Cardiac muscle cell (in vitro differentiated cells and primary cell): ENCODE data around the gene DST. TPM values are rescaled to one million over a fixed set of nuclear protein-coding genes. Genes with fewer than 3 reads are reported as not detected.

ENCODE experiments used
- DNase-seq, 2 donors: peaks; one replicate each; pipeline versions ENCODE4 v3.0.0 to v3.0.0-alpha.2; 2010 to 2017; ENCODE audit warnings: low read depth in 1 of 2, low spot score in 1 of 2
- H3K27ac ChIP-seq: fragments of 200-600 bp; sonication (generic); 2 replicates; pipeline ENCODE4 v1.5.1; 2016
- H3K27me3 ChIP-seq: fragments of 200-600 bp; sonication (generic); 2 replicates; pipeline ENCODE4 v1.6.0; 2016; ENCODE audit warnings: control low read depth
- H3K36me3 ChIP-seq: fragments of 200-600 bp; sonication (generic); 2 replicates; pipeline ENCODE4 v1.5.1; 2016; ENCODE audit warnings: control low read depth
- H3K4me1 ChIP-seq: fragments of 200-600 bp; sonication (generic); 2 replicates; pipeline ENCODE4 v1.8.1; 2017; ENCODE audit warnings: low read depth, mild to moderate bottlenecking, mixed run types
- H3K4me3 ChIP-seq: fragments of 200-600 bp; sonication (generic); 2 replicates; pipeline ENCODE4 v1.5.1; 2016; ENCODE audit warnings: mild to moderate bottlenecking
- H3K9me3 ChIP-seq: fragments of 200-600 bp; sonication (generic); 2 replicates; pipeline ENCODE4 v1.5.1; 2017; ENCODE audit warnings: low read depth, mild to moderate bottlenecking, control low read depth
- polyA plus RNA-seq: library from polyadenylated mRNA; unstranded; fragments of >200 nt; fragmentation: Nextera tagmentation; extraction: Ambion mirVana; gene quantifications from 2 replicates; pipeline ENCODE4 v1.2.1, GENCODE V29; 2016
- total RNA-seq: library from RNA; depleted of rRNA; stranded (reverse); fragments of >200 nt; gene quantifications from 2 replicates; pipeline ENCODE4 v1.2.3, GENCODE V29; 2016
- TF ChIP-seq, protein P1 (sequence below): IDR thresholded peaks from 2 replicates; pipeline ENCODE4 v1.5.1; 2012; ENCODE audit warnings: low read depth, mild to moderate bottlenecking, low read length

Gene DST
- total and polyA plus RNA-seq, 2 experiments from 2014 or later = 31.7 to 82.1 TPM

DNA sequence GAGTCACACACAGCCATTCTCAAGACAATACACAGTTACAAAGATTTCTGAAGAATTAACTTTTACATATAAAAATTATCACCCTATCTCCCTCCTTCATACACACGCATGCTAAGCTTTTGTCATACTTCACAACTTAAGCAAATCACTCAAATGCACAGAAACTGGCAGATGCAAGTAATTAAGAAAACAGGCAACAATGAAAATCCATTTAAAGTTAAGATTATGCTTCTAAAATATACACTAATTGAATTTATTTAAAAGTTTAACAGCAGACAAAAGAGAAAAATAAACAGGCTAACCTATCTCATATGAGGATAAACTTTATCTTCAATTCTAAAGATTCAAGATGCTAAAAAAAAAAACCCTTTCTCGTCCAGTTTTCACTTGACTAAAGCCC, 68.4 kb downstream of the DST start:
- no peak for DNase-seq
- Histone ChIP-seq H3K27ac (no peak overlapping the region), H3K4me1 (peaks cover 17% of the 10 kb centered on the region), H3K4me3 (no peak overlapping the region), H3K36me3 (no peaks in the 10 kb centered on the region), H3K27me3 (no peaks in the 10 kb centered on the region), H3K9me3 (no peaks in the 10 kb centered on the region)
- TF ChIP-seq, protein P1, sequence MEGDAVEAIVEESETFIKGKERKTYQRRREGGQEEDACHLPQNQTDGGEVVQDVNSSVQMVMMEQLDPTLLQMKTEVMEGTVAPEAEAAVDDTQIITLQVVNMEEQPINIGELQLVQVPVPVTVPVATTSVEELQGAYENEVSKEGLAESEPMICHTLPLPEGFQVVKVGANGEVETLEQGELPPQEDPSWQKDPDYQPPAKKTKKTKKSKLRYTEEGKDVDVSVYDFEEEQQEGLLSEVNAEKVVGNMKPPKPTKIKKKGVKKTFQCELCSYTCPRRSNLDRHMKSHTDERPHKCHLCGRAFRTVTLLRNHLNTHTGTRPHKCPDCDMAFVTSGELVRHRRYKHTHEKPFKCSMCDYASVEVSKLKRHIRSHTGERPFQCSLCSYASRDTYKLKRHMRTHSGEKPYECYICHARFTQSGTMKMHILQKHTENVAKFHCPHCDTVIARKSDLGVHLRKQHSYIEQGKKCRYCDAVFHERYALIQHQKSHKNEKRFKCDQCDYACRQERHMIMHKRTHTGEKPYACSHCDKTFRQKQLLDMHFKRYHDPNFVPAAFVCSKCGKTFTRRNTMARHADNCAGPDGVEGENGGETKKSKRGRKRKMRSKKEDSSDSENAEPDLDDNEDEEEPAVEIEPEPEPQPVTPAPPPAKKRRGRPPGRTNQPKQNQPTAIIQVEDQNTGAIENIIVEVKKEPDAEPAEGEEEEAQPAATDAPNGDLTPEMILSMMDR = no peak

DNA sequence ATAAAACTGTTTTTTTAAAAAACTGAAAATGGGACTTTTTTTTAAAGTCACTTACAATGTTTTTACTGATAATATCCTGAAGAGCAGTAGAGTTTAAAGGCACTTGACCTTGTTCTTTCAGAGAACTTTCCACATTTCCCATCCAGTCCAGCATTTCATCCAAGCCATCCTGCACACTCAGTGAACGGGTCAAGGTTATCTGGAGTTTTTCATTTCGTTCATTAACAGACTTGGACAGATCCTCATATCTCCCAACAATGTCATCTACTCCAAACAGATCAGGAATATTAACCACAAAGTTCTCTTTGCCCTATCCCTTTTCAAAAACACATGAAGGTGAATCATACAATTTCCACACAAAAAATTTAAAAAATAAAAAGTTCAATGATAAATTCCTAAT, 69.1 kb downstream of the DST start:
- TF ChIP-seq, protein P1 = no peak
- peak in 1 of 2 donors; percentile 19 for DNase-seq
- Histone ChIP-seq H3K4me3 (no peak overlapping the region), H3K36me3 (no peaks in the 10 kb centered on the region), H3K27me3 (no peaks in the 10 kb centered on the region), H3K4me1 (peaks cover 17% of the 10 kb centered on the region), H3K27ac (no peak overlapping the region), H3K9me3 (no peaks in the 10 kb centered on the region)

DNA sequence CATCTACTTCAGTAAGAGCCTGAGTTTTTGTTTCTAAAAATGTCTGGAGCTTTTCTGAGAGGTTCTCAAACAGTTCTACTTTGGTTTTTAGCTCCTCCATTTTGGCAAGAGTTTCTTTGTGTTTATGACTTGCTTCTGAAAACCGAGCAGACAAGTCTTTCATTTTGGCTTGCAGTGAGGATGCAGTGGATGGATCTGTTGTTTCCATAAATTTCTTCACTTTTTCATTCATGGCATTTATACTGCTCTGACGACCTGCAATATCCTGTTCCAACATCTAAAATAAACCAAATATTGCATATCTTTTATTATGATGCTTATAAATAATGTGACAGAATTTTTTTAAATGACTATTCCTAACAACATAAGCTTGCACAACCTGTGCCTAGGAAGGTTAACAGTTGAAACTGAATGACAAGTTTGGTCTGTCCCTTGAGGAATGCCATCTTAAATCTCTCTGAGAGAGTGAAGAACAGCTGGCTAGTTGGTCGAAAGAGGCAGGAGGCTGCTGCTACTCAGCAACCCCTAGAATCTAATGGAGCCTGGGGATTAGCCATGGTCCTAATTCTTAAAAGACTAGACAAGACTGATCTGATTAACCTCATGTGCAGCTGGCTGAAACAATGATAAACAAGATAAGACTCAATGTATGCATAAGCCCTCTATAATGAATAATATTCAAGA, 69.8 kb downstream of the DST start:
- Histone ChIP-seq H3K27me3 (no peaks in the 10 kb centered on the region), H3K9me3 (no peaks in the 10 kb centered on the region), H3K36me3 (no peaks in the 10 kb centered on the region), H3K4me3 (no peak overlapping the region), H3K4me1 (peaks cover 17% of the 10 kb centered on the region), H3K27ac (no peak overlapping the region)
- no peak for DNase-seq
- TF ChIP-seq, protein P1 = no peak

DNA sequence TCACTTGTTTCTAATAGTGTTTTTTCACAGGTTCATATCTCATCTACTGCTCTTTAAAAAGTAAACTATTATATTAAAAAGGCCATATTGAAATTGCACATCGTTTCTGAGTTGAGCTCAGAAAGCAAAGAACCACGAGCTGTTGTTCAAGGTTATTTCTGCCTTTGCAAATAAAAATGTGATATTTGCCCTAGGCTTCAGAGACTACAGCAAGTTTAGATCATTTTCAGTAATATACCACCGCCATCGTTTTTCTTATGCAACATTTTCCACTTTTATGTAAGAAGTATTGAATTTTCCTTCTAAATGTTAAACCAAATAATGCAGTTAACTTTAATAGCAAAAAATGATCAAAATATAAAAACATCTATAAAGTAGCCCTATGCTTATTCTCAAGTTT, 71.1 kb downstream of the DST start:
- no peak overlapping the region for H3K27ac ChIP-seq
- H3K4me3 ChIP-seq = no peak overlapping the region
- no peaks in the 10 kb centered on the region for H3K36me3 ChIP-seq
- H3K27me3 ChIP-seq = no peaks in the 10 kb centered on the region
- no peaks in the 10 kb centered on the region for H3K9me3 ChIP-seq
- DNase-seq = no peak
- peaks cover 17% of the 10 kb centered on the region for H3K4me1 ChIP-seq
- TF ChIP-seq, protein P1 = no peak

DNA sequence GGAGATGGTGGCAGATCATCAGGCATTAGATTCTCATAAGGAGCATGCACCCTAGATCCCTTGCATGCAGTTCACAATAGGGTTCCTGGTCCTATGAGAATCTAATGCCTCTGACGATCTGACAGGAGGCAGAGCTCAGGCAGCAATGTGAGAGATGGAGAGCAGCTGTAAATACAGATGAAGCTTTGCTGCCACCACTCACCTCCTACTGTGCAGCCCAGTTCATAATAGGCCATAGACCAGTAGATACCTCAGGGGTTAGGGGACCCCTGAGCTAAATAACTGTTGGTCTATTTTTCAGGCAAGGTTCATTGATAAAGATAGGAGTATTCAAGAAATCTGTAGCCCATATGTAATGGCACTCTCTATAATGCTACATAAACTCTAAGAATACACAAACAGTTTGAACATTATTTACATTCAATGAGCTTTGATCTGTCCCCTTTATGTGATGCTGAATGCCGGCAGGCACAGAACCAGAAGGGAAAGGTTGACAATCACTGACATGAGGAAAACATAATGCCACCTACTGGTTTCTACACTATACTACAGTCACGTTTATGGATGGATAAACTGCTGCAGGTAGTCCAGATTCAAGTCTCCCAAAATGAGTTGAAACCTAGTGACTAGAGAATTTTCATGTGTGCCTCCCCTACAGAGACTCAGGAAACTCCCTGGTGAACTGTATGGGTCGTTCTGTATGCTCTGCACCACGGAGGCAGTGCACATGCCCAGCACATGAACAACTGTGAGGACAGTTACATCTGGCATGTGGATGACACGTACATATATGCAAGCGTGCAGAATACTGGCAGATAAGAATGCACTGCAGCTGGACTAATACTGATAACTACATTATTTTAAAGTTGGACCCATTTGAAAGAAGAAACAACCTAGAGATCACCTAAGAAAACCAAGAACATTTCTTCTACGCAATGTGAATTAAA, 72.0 kb downstream of the DST start:
- no peaks in the 10 kb centered on the region for H3K9me3 ChIP-seq
- TF ChIP-seq, protein P1 = peak; percentile 60
- no peaks in the 10 kb centered on the region for H3K36me3 ChIP-seq
- no peaks in the 10 kb centered on the region for H3K27me3 ChIP-seq
- no peak overlapping the region for H3K27ac ChIP-seq
- H3K4me3 ChIP-seq = no peak overlapping the region
- DNase-seq = peak; percentile 34 to 43
- H3K4me1 ChIP-seq = peaks cover 17% of the 10 kb centered on the region
